B cell (primary cell): ENCODE data around the gene SERPINE3. TPM values are rescaled to one million over a fixed set of nuclear protein-coding genes. Genes with fewer than 3 reads are reported as not detected.

Source experiments
- ATAC-seq: fragments of 200-7000 bp; cut with Tn5 transposase; one replicate; pipeline ENCODE4 v1.10.0; 2021; ENCODE audit warnings: low read depth, mild to moderate bottlenecking, moderate number of reproducible peaks, moderate library complexity
- CTCF ChIA-PET: fragments of 350-600 bp; sonication (Branson Sonifier 250); formaldehyde crosslinking; loops from one replicate; lab custom pipeline; 2021; ENCODE audit warnings: antibody characterized with exemption, inconsistent platforms; lab: Charles Lee
- POLR2A ChIA-PET: fragments of 350-600 bp; sonication (Branson Sonifier 250); formaldehyde crosslinking; loops from one replicate; lab custom pipeline; 2021; ENCODE audit warnings: antibody characterized with exemption; lab: Charles Lee
- DNase-seq: peaks from one replicate; pipeline ENCODE4 v3.0.0; 2013
- H2AFZ ChIP-seq: 2 replicates; pipeline ENCODE4 v1.6.1; 2012; ENCODE audit warnings: mild to moderate bottlenecking, low read depth, low read length; ENCODE audit not compliant: insufficient read depth, poor library complexity, severe bottlenecking
- H3K27ac ChIP-seq, 2 donors: 1 replicate in 1 of 2; 2 replicates in 1 of 2; pipeline ENCODE4 v1.5.1; 2012 to 2013; ENCODE audit warnings: low read length in 2 of 2, mild to moderate bottlenecking in 2 of 2, moderate library complexity in 1 of 2
- H3K27me3 ChIP-seq, 4 experiments: fragments of 200-600 bp in 1 of 4; sonication (generic) in 1 of 4; replicated peaks in 1 of 4; 1 replicate in 2 of 4; 2 replicates in 2 of 4; pipeline versions ENCODE4 v1.6.1 to v1.7.0; 2013 to 2016; ENCODE audit warnings: low read length in 3 of 4, mild to moderate bottlenecking in 2 of 4, mixed read lengths in 1 of 4, moderate library complexity in 1 of 4; ENCODE audit not compliant: insufficient read depth in 4 of 4, control insufficient read depth in 3 of 4; ENCODE audit errors: control extremely low read depth in 1 of 4
- H3K36me3 ChIP-seq, 2 experiments: replicated peaks in 1 of 2; 1 replicate in 1 of 2; 2 replicates in 1 of 2; pipeline versions ENCODE4 v1.6.1 to v1.7.1; 2013; ENCODE audit warnings: low read length in 1 of 2; ENCODE audit not compliant: insufficient read depth in 2 of 2, control insufficient read depth in 1 of 2; ENCODE audit errors: control extremely low read depth in 1 of 2, extremely low read depth in 1 of 2
- H3K4me1 ChIP-seq, 2 donors: fragments of 200-600 bp in 1 of 2; sonication (generic) in 1 of 2; 1 replicate in 1 of 2; 2 replicates in 1 of 2; pipeline versions ENCODE4 v1.5.1 to v1.6.1; 2013 to 2017; ENCODE audit warnings: low read length in 2 of 2; ENCODE audit not compliant: control insufficient read depth in 2 of 2, insufficient read depth in 2 of 2
- H3K4me2 ChIP-seq: replicated peaks from 2 replicates; pipeline ENCODE3; 2012; ENCODE audit warnings: mild to moderate bottlenecking, low read depth, low read length; ENCODE audit not compliant: poor library complexity, severe bottlenecking
- H3K4me3 ChIP-seq, 5 experiments: fragments of 200-600 bp in 1 of 5; sonication (generic) in 1 of 5; 1 replicate in 3 of 5; 2 replicates in 2 of 5; pipeline versions ENCODE4 v1.5.1 to v1.7.0; 2011 to 2016; ENCODE audit warnings: low read length in 4 of 5, mild to moderate bottlenecking in 4 of 5, low read depth in 2 of 5, control low read depth in 1 of 5, moderate library complexity in 1 of 5; ENCODE audit not compliant: insufficient read depth in 1 of 5; ENCODE audit errors: control extremely low read depth in 1 of 5, extremely low read depth in 1 of 5
- H3K79me2 ChIP-seq: fragments of 200-600 bp; sonication (generic); one replicate; pipeline ENCODE4 v1.6.0; 2016; ENCODE audit warnings: low read length; ENCODE audit not compliant: control insufficient read depth, insufficient read depth
- H3K9ac ChIP-seq: fragments of 200-600 bp; sonication (generic); 2 replicates; pipeline ENCODE4 v1.6.1; 2017; ENCODE audit warnings: mild to moderate bottlenecking, low read length, moderate library complexity
- H3K9me3 ChIP-seq, 3 donors: one replicate each; pipeline versions ENCODE4 v1.6.1 to v1.7.1; 2013; ENCODE audit warnings: low read length in 2 of 3; ENCODE audit not compliant: control insufficient read depth in 2 of 3, insufficient read depth in 1 of 3; ENCODE audit errors: control extremely low read depth in 1 of 3
- H4K20me1 ChIP-seq: 2 replicates; pipeline ENCODE4 v1.6.0; 2012; ENCODE audit warnings: mild to moderate bottlenecking, low read length; ENCODE audit not compliant: insufficient read depth, control insufficient read depth, poor library complexity, severe bottlenecking
- H3K27ac Mint-ChIP-seq: one replicate; pipeline ENCODE4 v1.8.0; 2021; ENCODE audit warnings: mixed read lengths
- H3K27me3 Mint-ChIP-seq: one replicate; pipeline ENCODE4 v1.8.0; 2021; ENCODE audit warnings: mixed read lengths
- H3K4me1 Mint-ChIP-seq: one replicate; pipeline ENCODE4 v1.8.0; 2021; ENCODE audit warnings: mixed read lengths
- H3K4me3 Mint-ChIP-seq: one replicate; pipeline ENCODE4 v1.8.0; 2021; ENCODE audit warnings: mixed read lengths
- H3K9me3 Mint-ChIP-seq: one replicate; pipeline ENCODE4 v1.8.0; 2022; ENCODE audit warnings: mixed read lengths; ENCODE audit not compliant: insufficient read depth
- EZH2 ChIP-seq: IDR thresholded peaks from 2 replicates; pipeline ENCODE4 v1.6.1; 2012; ENCODE audit warnings: borderline replicate concordance, low read depth, mild to moderate bottlenecking, moderate library complexity, low read length; ENCODE audit not compliant: insufficient read depth, poor library complexity, severe bottlenecking
- WGBS: methylation state at CpG from one replicate; pipeline ENCODE4 v1.1.5; 2013; ENCODE audit warnings: missing lambda C conversion rate; ENCODE audit not compliant: insufficient coverage; 5-methylcytosine and 5-hydroxymethylcytosine counted together
- intact Hi-C: fragments of 100-400 bp; cut with micrococcal nuclease; formaldehyde crosslinking; loops from one replicate; pipeline ENCODE4 v1.10.0; 2022
- polyA plus RNA-seq: library from polyadenylated mRNA; depleted of rRNA; stranded (reverse); fragments of >200 nt; gene quantifications from 2 replicates; pipeline ENCODE4 v1.2.3, GENCODE V29; 2012
- total RNA-seq, 2 donors: library from RNA; stranded (reverse); fragments of 120-200 nt in 1 of 2; gene quantifications; 1 replicate in 1 of 2; 2 replicates in 1 of 2; pipeline versions ENCODE4 v1.2.3 to v1.2.4, GENCODE V29; 2013 to 2022
- TF ChIP-seq, protein P1 (sequence below): fragments of 200-600 bp; IDR thresholded peaks from one replicate; pipeline ENCODE4 v1.8.0; 2022; ENCODE audit warnings: antibody characterized with exemption, mild to moderate bottlenecking

SERPINE3 gene
- total and polyA plus RNA-seq, 2 donors (not counting 1 experiment from before 2014, with no cell fraction given): not detected

DNA sequence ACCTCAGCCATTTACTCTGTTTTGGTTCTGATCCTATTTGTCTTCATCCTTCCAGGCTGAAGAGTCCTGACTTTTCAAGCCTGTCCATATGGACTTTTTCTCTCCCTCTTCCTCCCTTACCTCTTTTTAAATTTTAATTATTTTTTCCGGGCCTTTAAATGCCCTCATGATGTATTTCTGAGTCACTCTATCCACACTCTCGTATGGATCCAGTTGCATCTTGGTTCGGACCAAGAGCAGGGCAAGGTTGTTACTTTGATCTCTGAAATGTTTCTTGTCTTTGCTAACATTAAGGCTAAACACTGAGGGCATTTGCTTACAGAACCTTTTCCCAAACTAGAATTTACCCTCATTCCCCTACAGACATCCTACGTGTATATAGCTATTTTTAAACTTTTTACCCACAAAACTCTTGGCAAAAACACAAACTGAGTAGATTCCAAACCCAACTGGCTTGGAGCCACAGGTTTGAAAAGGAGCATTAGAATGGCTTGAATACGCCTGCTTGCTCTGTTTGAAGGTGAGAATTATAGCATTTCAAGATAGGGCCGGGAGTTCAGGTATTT lies 47.4 kb upstream of the SERPINE3 start:
- no peak overlapping the region for H3K4me3 ChIP-seq
- no peak for TF ChIP-seq EZH2
- TF ChIP-seq, protein P1, sequence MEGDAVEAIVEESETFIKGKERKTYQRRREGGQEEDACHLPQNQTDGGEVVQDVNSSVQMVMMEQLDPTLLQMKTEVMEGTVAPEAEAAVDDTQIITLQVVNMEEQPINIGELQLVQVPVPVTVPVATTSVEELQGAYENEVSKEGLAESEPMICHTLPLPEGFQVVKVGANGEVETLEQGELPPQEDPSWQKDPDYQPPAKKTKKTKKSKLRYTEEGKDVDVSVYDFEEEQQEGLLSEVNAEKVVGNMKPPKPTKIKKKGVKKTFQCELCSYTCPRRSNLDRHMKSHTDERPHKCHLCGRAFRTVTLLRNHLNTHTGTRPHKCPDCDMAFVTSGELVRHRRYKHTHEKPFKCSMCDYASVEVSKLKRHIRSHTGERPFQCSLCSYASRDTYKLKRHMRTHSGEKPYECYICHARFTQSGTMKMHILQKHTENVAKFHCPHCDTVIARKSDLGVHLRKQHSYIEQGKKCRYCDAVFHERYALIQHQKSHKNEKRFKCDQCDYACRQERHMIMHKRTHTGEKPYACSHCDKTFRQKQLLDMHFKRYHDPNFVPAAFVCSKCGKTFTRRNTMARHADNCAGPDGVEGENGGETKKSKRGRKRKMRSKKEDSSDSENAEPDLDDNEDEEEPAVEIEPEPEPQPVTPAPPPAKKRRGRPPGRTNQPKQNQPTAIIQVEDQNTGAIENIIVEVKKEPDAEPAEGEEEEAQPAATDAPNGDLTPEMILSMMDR: no peak
- ATAC-seq (no peak), DNase-seq (no peak)
- H4K20me1 ChIP-seq: no peaks in the 10 kb centered on the region
- no peaks in the 10 kb centered on the region for H3K4me1 Mint-ChIP-seq
- H3K36me3 ChIP-seq: no peaks in the 10 kb centered on the region
- H3K9me3 ChIP-seq: peaks cover 0 to 3% (median 0%) of the 10 kb centered on the region in 3 donors
- WGBS: 100% methylated on average over 2 of the region's 6 CpGs
- POLR2A ChIA-PET: no interaction called here
- no peak overlapping the region for H2AFZ ChIP-seq
- H3K4me1 ChIP-seq: no peaks in the 10 kb centered on the region
- H3K27me3 ChIP-seq: peaks cover 0 to 5% (median 0%) of the 10 kb centered on the region in 4 experiments
- no peaks in the 10 kb centered on the region for H3K79me2 ChIP-seq
- H3K4me3 Mint-ChIP-seq: no peak overlapping the region
- H3K4me2 ChIP-seq: no peak overlapping the region
- H3K27ac ChIP-seq: no peak overlapping the region
- CTCF ChIA-PET: interaction anchor here (0.6 kb wide), 1 partner anchor 22 kb away, joined by 3 read pairs; no protein-coding TSS in a partner anchor
- H3K27me3 Mint-ChIP-seq: no peaks in the 10 kb centered on the region
- H3K9me3 Mint-ChIP-seq: no peaks in the 10 kb centered on the region
- no peak overlapping the region for H3K27ac Mint-ChIP-seq
- intact Hi-C loops: no loop called here
- H3K9ac ChIP-seq: no peak overlapping the region

DNA sequence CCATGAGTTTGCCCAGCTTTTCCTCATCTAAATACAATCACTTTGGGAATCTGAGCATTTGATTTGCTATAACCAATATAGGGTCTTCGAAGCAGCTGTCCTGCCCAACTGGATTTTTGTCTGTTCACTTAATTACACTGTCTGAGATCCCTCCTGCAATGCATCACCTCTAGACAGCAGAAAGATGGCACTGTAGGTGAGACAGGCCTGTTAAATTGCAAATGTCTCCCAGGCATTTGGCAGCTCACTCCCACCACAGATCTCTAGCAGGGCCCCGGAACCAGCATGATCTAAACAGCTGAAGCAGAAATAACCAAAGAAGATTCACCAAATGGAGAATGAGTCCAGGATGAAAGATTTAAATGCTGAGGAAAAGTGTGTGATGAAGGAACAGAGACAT lies 41.9 kb upstream of the SERPINE3 start:
- POLR2A ChIA-PET: no interaction called here
- Histone ChIP-seq H3K9ac (no peak overlapping the region), H3K4me2 (no peak overlapping the region), H3K36me3 (no peaks in the 10 kb centered on the region), H3K4me1 (no peaks in the 10 kb centered on the region), H3K27ac (no peak overlapping the region), H3K79me2 (no peaks in the 10 kb centered on the region), H3K9me3 (no peaks in the 10 kb centered on the region), H3K4me3 (no peak overlapping the region), H4K20me1 (no peaks in the 10 kb centered on the region), H2AFZ (no peak overlapping the region), H3K27me3 (peaks cover 0 to 2% (median 0%) of the 10 kb centered on the region in 4 experiments)
- intact Hi-C loops: no loop called here
- H3K27me3 Mint-ChIP-seq: peaks cover 3% of the 10 kb centered on the region
- H3K27ac Mint-ChIP-seq: no peak overlapping the region
- no peaks in the 10 kb centered on the region for H3K9me3 Mint-ChIP-seq
- H3K4me1 Mint-ChIP-seq: no peaks in the 10 kb centered on the region
- TF ChIP-seq, protein P1: no peak
- no peak for TF ChIP-seq EZH2
- CTCF ChIA-PET: interaction anchor here (2.3 kb wide), 1 partner anchor 10 kb away, joined by 25 read pairs; no protein-coding TSS in a partner anchor
- no peak overlapping the region for H3K4me3 Mint-ChIP-seq
- 100% methylated on average over 1 of the region's 2 CpGs for WGBS
- DNase-seq (no peak), ATAC-seq (no peak)
